Heart right ventricle (tissue), 16 donors: ENCODE data around the gene HEPHL1. TPM values are rescaled to one million over a fixed set of nuclear protein-coding genes. Genes with fewer than 3 reads are reported as not detected.
A peak's percentile ranks its signal among the peaks of the same experiment; 100 is the strongest.

ENCODE experiments used
- ATAC-seq, 8 donors: fragments of 200-7000 bp; cut with Tn5 transposase; one replicate each; pipeline ENCODE4 v1.9.1; 2020; ENCODE audit warnings: mild to moderate bottlenecking in 8 of 8, moderate library complexity in 8 of 8, moderate number of reproducible peaks in 1 of 8
- DNase-seq, 2 donors: peaks; one replicate each; pipeline ENCODE4 v3.0.0-alpha.2; 2020
- H3K27ac ChIP-seq, 10 donors: fragments of 200-600 bp; sonication (generic) in 2 of 10; one replicate each; pipeline versions ENCODE4 v1.5.0 to v1.8.0; 2020 to 2022; ENCODE audit warnings: mild to moderate bottlenecking in 3 of 10
- H3K27me3 ChIP-seq, 7 donors: fragments of 200-600 bp; one replicate each; pipeline ENCODE4 v1.8.0; 2021 to 2022; ENCODE audit warnings: mild to moderate bottlenecking in 2 of 7
- H3K36me3 ChIP-seq, 9 donors: fragments of 200-600 bp; sonication (generic) in 1 of 9; one replicate each; pipeline versions ENCODE4 v1.5.0 to v1.8.0; 2020 to 2022; ENCODE audit warnings: mild to moderate bottlenecking in 2 of 9
- H3K4me1 ChIP-seq, 9 donors: fragments of 200-600 bp; sonication (generic) in 1 of 9; one replicate each; pipeline versions ENCODE4 v1.5.0 to v1.8.0; 2020 to 2022; ENCODE audit warnings: mild to moderate bottlenecking in 4 of 9
- H3K4me3 ChIP-seq, 10 donors: fragments of 200-600 bp; sonication (generic) in 2 of 10; one replicate each; pipeline versions ENCODE4 v1.5.0 to v1.8.0; 2020 to 2022; ENCODE audit warnings: mild to moderate bottlenecking in 7 of 10, moderate library complexity in 2 of 10
- H3K9me3 ChIP-seq, 11 donors: fragments of 200-600 bp in 10 of 11; sonication (generic) in 2 of 11; one replicate each; pipeline versions ENCODE4 v1.5.0 to v1.8.0; 2013 to 2022; ENCODE audit warnings: mild to moderate bottlenecking in 2 of 11, control low read depth in 1 of 11, moderate library complexity in 1 of 11
- WGBS, 2 donors: extraction: QIAGEN DNeasy Blood & Tissue Kit; methylation state at CpG; one replicate each; pipeline ENCODE4 v1.1.7; 2013; ENCODE audit warnings: inconsistent platforms in 1 of 2; 5-methylcytosine and 5-hydroxymethylcytosine counted together
- intact Hi-C, 10 donors: fragments of 100-400 bp; cut with DNase I; formaldehyde crosslinking; loops; one replicate each; pipeline versions ENCODE4 v1.11.1 to v1.14.2; 2022
- polyA plus RNA-seq, 2 donors: library from polyadenylated mRNA; stranded (reverse); fragments of 200-250 nt; gene quantifications; one replicate each; pipeline ENCODE4 v1.2.3, GENCODE V29; 2013
- total RNA-seq, 10 donors: library from RNA; stranded (reverse); fragmentation: NEBNext Ultra II Directional in 3 of 10; extraction: Animal tissue kit (Norgen Biotek cat#: 25700) in 3 of 10; gene quantifications; one replicate each; pipeline versions ENCODE4 v1.2.1 to v1.2.4, GENCODE V29; 2021 to 2023
- TF ChIP-seq, protein P1 (sequence below), 9 donors: fragments of 200-600 bp; sonication (generic) in 2 of 9; IDR thresholded peaks; one replicate each; pipeline versions ENCODE4 v1.5.0 to v1.8.0; 2021 to 2022; ENCODE audit warnings: antibody characterized with exemption in 9 of 9, mild to moderate bottlenecking in 5 of 9, moderate library complexity in 1 of 9
- donor health status: Arrhythmogenic right ventricular cardiomyopathy.
- donor health status: ischemic (EF 13 %, LVEDD 7.1; RV severe dilation, severe dysfunction).
- donor health status: healthy with polysubstance abuse.
- donor health status: DM: no; HTN: yes; CAD: no.
- donor health status: DM: no; HTN: no; CAD: no.
- donor health status: ischemic (EF 25% LVEDD 6.9; RV normal size, moderate dysfunction).
- donor health status: ischemic (EF 25% LVEDD 5.7; RV mildly dilated, moderate dysfunction).
- donor health status: healthy.
- donor health status: DM: yes; HTN: yes; CAD: no.
- donor health status: Ischemic cardiomyopathy.
- donor health status: ischemic (EF 35%, LVEDD 5.7; RV mildly dilated, moderate dysfunction).
- donor health status: nonischemic (EF 11% LVEDD 7.7; RV severe dilation, severe dysfunction).
- donor health status: DM: yes; HTN: yes; CAD: no.
- donor health status: PGD.
- donor health status: ischemic (EF 29% LVEDD 5.4; RV normal size, mild dysfunction).
- donor health status: nonischemic (EF 23%, LVEDD 6.1; RV moderate dilation, normal function).

HEPHL1 gene
- total and polyA plus RNA-seq, 12 donors: not detected

DNA sequence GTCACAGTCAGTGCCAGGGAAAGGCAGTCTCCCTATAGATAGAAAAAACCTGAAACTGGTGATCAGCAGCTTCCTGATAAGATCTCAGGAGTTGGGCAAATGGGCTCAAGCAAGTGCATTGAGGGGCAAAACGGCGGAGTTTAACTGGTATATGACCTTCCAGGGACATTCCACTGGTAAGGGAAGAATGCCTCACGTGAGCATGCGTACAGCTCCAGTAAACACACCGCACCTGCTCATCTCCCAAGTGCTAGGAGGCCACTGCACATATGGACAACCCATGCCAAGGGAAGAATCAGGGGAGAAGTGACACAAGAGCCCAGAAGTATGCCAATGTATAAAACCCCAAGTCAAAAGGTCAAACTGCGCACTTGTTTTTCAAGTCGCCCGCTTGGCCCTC lies 11.6 kb downstream of the HEPHL1 start:
- Histone ChIP-seq H3K27ac (peak overlapping the region in 3 of 10 donors; percentile 4 to 58 (median 23)), H3K4me3 (no peak overlapping the region), H3K27me3 (no peaks in the 10 kb centered on the region), H3K4me1 (peaks cover 0 to 10% (median 0%) of the 10 kb centered on the region in 9 donors), H3K9me3 (peaks cover 0 to 5% (median 0%) of the 10 kb centered on the region in 11 donors), H3K36me3 (no peaks in the 10 kb centered on the region)
- DNase-seq (no peak), ATAC-seq (no peak)
- 82% methylated on average over 8 of the region's 8 CpGs for WGBS, 2 donors
- TF ChIP-seq, protein P1, sequence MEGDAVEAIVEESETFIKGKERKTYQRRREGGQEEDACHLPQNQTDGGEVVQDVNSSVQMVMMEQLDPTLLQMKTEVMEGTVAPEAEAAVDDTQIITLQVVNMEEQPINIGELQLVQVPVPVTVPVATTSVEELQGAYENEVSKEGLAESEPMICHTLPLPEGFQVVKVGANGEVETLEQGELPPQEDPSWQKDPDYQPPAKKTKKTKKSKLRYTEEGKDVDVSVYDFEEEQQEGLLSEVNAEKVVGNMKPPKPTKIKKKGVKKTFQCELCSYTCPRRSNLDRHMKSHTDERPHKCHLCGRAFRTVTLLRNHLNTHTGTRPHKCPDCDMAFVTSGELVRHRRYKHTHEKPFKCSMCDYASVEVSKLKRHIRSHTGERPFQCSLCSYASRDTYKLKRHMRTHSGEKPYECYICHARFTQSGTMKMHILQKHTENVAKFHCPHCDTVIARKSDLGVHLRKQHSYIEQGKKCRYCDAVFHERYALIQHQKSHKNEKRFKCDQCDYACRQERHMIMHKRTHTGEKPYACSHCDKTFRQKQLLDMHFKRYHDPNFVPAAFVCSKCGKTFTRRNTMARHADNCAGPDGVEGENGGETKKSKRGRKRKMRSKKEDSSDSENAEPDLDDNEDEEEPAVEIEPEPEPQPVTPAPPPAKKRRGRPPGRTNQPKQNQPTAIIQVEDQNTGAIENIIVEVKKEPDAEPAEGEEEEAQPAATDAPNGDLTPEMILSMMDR (IDR thresholded peaks at IDR 0.05): no peak
- intact Hi-C loops: no loop called here

DNA sequence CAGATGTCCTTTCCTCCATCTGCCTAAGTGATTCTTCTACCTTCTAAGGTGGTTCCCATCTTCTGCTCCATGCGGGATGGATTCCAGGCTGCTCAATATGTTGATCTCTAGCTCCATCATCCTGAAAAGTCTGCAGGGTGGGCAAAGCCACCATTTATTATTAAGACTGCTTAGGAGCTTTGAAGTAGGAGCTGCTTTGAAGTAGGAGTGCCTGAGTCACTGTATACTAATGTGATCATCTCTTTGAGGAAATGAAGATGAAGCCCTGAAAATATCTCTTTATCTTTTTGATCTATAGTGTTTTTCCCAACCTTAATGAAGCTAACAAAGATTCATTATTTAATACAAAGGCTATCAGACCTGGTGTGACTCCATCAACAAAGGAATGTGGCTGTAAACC lies 13.1 kb downstream of the HEPHL1 start:
- WGBS, 2 donors: 52 to 55% methylated on average over 1 of the region's 1 CpG
- TF ChIP-seq, protein P1 (IDR thresholded peaks at IDR 0.05): no peak
- ATAC-seq: no peak
- Histone ChIP-seq H3K36me3 (no peaks in the 10 kb centered on the region), H3K4me3 (no peak overlapping the region), H3K4me1 (peaks cover 0 to 10% (median 0%) of the 10 kb centered on the region in 9 donors), H3K27me3 (no peaks in the 10 kb centered on the region), H3K9me3 (peaks cover 0 to 5% (median 0%) of the 10 kb centered on the region in 11 donors), H3K27ac (no peak overlapping the region)
- DNase-seq: no peak
- intact Hi-C loops: no loop called here

DNA sequence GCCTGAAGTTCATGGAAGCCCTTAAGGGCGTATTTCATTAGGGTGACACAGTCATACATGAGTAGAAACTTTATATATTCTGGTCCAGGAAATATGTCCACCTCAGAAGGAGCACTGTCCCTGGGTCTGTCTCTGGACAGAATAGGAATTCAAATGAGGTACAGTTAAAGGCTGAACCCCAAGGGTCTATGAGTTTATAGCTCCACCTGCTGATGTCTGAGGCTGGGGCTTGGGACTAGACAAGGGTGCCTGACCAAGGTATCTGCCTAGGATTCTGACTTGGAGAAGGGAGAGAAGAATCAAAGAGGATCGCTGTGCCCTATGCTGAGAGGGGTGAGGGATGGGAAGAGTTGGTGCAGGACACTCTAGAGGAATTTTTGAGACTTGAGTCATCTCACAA lies 14.9 kb downstream of the HEPHL1 start:
- TF ChIP-seq, protein P1 (IDR thresholded peaks at IDR 0.05): no peak

DNA sequence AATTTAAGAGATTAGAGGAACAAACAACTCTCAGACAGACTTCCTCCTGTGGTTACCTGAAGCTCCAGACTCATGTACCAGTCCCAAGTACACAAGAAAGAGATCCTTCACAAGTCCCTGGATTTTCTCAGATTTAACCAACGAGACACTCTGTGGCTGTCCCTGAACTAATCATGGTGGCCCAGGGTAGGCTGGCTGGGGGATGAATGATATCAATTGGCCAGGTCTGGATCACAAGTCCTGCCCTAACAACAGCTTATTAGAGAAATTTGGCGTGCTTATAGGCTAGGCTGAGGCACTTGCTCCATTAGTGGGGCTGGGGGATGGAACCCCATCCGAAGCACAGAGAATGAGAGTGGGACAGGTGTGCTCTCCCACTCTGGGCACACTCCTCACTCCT lies 22.1 kb downstream of the HEPHL1 start:
- Histone ChIP-seq H3K27ac (no peak overlapping the region), H3K36me3 (no peaks in the 10 kb centered on the region), H3K4me3 (no peak overlapping the region), H3K9me3 (no peaks in the 10 kb centered on the region), H3K27me3 (no peaks in the 10 kb centered on the region), H3K4me1 (no peaks in the 10 kb centered on the region)
- ATAC-seq (no peak), DNase-seq (no peak)
- TF ChIP-seq, protein P1 (IDR thresholded peaks at IDR 0.05): no peak
- WGBS, 2 donors: 69 to 78% methylated on average over 3 of the region's 3 CpGs
- intact Hi-C loops: no loop called here

More for the DNA sequence above, 14.9 kb downstream of the HEPHL1 start:
- H3K27me3 ChIP-seq: no peaks in the 10 kb centered on the region
- WGBS, 2 donors: 84 to 88% methylated on average over 2 of the region's 2 CpGs
- no peak overlapping the region for H3K4me3 ChIP-seq
- H3K4me1 ChIP-seq: peaks cover 0 to 10% (median 0%) of the 10 kb centered on the region in 9 donors
- DNase-seq (no peak), ATAC-seq (no peak)
- H3K27ac ChIP-seq: no peak overlapping the region
- H3K36me3 ChIP-seq: no peaks in the 10 kb centered on the region
- H3K9me3 ChIP-seq: no peaks in the 10 kb centered on the region
- intact Hi-C loops: no loop called here
